D721Med (cell line): ENCODE data around the gene SNX24.
A peak's percentile ranks its signal among the peaks of the same experiment; 100 is the strongest.

Experiments used
- DNase-seq: peaks from one replicate; pipeline ENCODE4 v3.0.0; 2011; ENCODE audit warnings: low spot score; ENCODE audit not compliant: insufficient read length
- FAIRE-seq: peaks from 2 replicates; lab custom pipeline; 2011; peaks lifted over from hg19 to GRCh38; lab: Jason Lieb, UNC
- TF ChIP-seq, protein P1 (sequence below): IDR thresholded peaks from 2 replicates; pipeline ENCODE4 v1.5.1; 2012; ENCODE audit warnings: mild to moderate bottlenecking, control low read depth; ENCODE audit not compliant: insufficient read depth; ENCODE audit errors: missing control alignments

Gene SNX24

DNA sequence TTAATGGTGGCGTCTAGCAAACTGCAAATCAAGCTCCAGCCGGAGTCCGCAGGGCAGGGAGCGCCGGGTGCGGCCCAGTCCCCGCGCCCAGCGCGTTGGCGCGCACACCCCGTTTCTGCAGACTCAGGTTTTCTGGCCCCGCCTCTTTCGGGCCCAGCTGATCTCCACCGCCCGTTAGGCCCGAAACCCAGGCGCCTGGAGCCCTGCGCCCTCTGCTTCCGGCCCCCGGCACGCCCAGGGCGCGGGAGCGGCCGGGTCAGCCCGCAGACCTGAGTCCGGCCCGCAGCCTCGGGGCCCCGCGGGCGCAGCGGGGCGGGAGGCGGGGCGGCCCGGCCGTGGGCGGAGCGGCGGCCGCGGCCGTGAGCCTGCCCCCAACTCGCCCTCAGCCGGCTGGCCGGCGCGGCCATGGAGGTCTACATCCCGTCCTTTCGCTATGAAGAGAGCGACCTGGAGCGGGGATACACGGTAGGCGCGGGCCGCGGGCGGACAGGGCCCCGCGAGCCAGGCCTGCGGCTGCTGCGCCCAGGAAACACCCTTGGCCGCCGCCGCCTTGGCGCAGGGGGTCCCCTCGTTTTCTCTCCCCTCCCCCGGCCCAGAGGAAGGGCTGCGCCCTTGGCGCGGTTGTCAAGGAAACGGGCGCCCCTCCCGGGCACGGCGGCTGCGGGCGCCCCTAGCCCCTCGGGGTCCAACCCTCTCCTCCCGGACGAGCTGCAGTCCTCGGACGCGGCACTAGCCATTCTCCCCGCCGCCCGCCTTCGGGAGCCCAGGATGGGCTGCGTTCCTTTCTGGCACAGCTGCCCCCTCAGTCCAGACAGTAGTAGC lies at the start of gene SNX24:
Gene SNX24 (plus strand): TSS at position 385 of the 822 bp plus-strand sequence. CDS start 21 bp downstream, at position 406.
- TF ChIP-seq, protein P1, sequence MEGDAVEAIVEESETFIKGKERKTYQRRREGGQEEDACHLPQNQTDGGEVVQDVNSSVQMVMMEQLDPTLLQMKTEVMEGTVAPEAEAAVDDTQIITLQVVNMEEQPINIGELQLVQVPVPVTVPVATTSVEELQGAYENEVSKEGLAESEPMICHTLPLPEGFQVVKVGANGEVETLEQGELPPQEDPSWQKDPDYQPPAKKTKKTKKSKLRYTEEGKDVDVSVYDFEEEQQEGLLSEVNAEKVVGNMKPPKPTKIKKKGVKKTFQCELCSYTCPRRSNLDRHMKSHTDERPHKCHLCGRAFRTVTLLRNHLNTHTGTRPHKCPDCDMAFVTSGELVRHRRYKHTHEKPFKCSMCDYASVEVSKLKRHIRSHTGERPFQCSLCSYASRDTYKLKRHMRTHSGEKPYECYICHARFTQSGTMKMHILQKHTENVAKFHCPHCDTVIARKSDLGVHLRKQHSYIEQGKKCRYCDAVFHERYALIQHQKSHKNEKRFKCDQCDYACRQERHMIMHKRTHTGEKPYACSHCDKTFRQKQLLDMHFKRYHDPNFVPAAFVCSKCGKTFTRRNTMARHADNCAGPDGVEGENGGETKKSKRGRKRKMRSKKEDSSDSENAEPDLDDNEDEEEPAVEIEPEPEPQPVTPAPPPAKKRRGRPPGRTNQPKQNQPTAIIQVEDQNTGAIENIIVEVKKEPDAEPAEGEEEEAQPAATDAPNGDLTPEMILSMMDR, result no peak
- DNase-seq (peak; percentile 40), FAIRE-seq (no peak)

DNA sequence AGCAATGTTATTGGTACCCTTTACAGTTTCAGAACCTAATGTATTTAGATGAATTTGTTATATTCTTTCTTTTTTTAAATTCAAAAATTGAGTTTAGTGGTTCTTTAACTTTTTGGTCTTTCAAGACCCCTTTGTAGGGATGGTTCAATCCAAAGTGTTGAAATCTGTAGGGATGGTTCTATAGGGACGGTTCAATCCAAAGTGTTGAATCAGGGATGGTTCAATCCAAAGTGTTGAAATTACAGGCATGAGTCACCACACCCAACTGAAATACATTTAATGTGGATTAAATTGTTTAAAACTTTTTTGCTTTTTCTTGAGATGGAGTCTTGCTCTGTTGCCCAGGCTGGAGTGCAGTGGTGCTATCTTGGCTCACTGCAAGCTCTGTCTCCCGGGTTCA lies 39.9 kb upstream of the SNX24 start:
- FAIRE-seq, result no peak
- TF ChIP-seq, protein P1, result no peak

GRCh38 chr5:122810405-122810804 lies 35.0 kb upstream of the SNX24 start:
- TF ChIP-seq, protein P1, result no peak
- DNase-seq, result no peak
- peak; percentile 55 for FAIRE-seq

More for the DNA sequence above, 39.9 kb upstream of the SNX24 start:
- no peak for DNase-seq

GRCh38 chr5:122815218-122815767 lies 30.1 kb upstream of the SNX24 start:
- no peak for DNase-seq
- TF ChIP-seq, protein P1, result no peak
- no peak for FAIRE-seq

DNA sequence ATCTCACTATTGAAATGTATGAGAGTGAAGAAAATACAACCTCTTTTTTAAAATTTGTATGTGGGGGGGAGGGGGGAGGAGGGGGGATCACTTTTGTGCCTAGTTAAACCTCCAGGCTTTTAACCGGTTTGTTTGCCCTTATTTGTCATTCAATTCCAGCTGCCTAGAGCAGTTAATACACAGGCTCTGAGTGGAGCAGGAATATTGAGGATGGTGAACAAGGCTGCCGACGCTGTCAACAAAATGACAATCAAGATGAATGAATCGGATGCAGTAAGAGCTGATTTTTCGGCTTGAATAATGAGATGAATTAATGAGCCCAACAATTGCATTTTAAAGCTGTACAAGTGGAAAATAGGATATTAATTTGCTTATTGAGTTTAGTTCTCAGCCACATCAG lies 28.7 kb upstream of the SNX24 start:
- no peak for FAIRE-seq
- TF ChIP-seq, protein P1, result no peak
- DNase-seq, result no peak

- TF ChIP-seq, protein P1, result no peak
- DNase-seq (no peak), FAIRE-seq (no peak)
Measured at GRCh38 chr5:122831984-122832383, 13.4 kb upstream of the SNX24 start.

GRCh38 chr5:122835681-122836080 lies 9.7 kb upstream of the SNX24 start:
- no peak for FAIRE-seq
- DNase-seq, result no peak
- TF ChIP-seq, protein P1, result no peak
